Stimulated activated CD4-positive, alpha-beta T cell treated with anti-CD3 and anti-CD28 coated beads, Interleukin-1b, Interleukin-23, amount 100 ng/mL, for 4 hours (primary cell): Measurements from ENCODE around the gene YWHAG.
"Not testable (repeated sequence)": the region's sequence is repeated elsewhere in the genome, so short reads cannot be mapped to it uniquely, and the experiment has no call there.

Experiments used
- DNase-seq, 2 donors: peaks; one replicate each; pipeline ENCODE4 v3.0.0-alpha.2; 2020; ENCODE audit warnings: low read depth in 2 of 2

YWHAG gene

DNA sequence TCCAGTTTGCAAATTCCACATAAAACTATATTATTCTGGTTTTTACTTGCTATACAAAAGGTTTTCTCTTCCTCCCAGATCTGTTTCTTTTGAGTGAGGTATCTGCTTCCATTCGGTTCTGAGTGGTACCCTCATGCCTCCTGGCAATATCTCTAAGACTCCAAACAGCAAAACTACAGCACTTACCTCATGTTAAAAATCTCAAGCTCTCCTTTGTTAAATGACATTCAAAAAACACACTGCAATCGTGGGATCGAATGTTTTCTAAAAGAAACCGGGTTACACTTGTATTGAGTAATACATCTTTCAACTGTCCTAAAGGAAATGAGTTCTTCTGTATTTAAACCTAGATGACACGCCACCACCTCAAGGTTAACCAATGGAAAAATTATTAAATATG is 11.1 kb downstream of the YWHAG start:
- DNase-seq: no peak

DNA sequence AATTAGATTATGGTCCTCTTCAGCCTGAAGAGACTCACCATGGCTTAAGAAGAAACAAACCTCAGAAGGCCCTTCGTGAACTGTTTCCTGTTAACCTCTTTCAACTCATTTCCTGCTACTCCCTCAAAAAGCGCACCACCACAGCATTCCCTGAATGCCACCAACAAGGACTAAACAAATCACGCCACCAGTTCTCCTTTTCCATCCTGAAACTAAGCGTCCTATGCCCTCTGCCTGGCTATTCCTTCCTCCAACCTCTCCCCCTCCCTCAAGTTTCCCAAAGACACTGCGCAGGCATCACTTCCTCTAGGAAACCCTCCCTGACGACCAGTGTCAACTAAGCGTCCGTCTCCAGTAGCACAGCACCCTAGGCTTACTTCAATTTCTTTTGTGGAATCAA is 12.0 kb downstream of the YWHAG start:
- DNase-seq: no peak

DNA sequence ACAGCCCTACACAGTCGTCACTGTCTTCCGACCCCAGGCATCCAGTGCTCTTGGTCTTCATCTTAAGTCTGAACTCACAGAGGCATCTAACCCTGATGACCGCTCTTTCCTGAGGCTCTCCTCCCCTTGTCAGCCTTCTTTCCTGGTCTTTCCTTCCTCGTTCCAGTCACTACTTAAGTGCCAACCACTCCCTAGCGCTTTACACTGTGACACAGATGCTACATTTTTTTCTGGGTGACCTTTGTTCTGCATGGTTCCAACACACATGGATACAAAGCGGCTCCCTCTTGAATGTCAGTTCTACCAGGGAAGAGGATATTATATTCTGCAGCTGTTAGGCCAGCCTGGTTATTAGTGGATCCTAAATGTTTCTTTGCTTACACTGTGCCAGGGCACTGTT is 12.7 kb downstream of the YWHAG start:
- no peak for DNase-seq

DNA sequence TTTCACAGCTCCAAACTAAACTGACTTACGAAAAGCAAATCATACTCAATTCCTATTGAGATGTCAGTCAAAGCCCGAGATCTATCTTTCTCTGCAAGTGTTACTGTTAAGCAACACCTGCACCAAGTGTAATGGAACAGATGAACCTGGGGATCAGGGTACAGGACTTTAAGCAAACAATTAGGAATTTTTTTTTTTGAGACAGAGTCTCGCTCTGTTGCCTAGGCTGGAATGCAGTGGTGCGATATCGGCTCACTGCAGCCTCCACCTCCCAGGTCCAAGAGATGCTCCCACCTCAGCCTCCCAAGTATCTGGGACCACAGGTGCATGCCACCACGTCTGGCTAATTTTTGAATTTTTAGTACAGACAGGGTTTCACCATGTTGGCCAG is 14.9 kb downstream of the YWHAG start:
- DNase-seq: no peak

DNA sequence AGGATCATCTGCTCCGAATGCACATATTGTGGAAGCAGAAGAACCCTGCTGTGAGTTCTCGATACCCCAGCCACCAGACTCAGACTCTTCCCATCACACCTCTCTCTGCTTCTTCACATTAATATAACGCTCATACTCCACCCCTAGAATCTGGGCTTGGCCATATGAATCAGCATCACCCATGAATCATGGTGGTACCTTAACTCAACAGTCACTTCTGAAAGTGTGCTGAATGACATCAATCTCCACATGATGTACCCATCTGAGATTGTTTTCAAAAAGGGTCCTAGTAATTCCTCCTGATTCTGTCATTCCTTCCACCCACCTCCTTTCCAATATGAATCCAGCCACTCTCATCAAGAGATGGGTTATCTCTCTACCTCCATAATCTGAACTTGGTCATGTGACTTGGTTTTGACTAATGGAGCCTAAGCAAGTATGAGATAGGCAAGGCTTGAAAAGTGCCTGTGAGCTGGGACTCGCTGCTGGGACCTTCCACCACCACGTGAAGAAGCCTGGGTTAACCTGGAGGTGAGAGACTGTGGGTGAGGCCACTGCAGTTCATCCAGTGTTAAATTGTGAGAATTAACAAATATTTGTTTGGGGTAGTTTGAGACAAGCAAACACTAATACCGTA is 15.4 kb downstream of the YWHAG start:
- no peak for DNase-seq

DNA sequence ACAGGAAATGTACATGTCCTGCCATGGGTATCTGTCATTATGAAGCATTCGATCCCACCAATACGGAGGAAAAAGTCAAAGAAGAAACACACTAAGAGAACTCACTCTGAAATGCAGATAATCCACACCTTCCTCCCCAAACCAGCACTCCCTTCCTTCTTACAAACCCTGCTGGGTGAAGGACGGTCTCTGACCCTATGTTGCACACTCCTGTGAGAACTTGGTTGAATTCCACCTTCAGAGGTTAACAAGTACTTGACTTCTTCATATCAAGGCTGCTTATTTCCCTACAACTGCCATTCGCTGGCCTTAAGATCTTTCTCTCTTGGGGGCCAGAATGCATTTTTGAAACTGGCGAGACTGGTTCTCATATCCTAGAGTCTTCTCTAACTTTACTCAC is 16.6 kb downstream of the YWHAG start:
- no peak for DNase-seq

DNA sequence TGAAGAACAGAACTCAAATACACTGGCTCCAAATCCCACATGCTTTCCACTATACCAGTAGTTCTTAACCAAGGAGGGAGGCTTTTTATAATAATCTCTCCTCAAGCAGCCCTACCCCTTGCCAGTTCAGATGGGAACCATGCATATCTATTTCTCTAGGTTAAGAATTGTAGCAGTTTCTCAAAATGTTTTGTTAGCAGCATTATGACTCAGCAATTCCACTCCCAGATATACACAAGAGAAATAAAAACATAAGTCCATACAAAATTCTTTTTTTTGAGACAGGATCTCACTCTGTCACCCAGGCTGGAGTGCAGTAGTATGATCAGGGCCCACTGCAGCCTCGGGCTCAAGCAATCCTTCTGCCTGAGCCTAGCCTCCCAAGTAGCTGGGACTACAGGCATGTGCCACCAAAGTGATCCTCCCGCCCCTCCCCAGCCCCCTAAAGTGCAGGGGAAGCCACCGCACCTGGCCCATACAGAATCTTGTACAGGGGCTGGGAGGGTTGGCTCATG is 18.1 kb downstream of the YWHAG start:
- no peak for DNase-seq

DNA sequence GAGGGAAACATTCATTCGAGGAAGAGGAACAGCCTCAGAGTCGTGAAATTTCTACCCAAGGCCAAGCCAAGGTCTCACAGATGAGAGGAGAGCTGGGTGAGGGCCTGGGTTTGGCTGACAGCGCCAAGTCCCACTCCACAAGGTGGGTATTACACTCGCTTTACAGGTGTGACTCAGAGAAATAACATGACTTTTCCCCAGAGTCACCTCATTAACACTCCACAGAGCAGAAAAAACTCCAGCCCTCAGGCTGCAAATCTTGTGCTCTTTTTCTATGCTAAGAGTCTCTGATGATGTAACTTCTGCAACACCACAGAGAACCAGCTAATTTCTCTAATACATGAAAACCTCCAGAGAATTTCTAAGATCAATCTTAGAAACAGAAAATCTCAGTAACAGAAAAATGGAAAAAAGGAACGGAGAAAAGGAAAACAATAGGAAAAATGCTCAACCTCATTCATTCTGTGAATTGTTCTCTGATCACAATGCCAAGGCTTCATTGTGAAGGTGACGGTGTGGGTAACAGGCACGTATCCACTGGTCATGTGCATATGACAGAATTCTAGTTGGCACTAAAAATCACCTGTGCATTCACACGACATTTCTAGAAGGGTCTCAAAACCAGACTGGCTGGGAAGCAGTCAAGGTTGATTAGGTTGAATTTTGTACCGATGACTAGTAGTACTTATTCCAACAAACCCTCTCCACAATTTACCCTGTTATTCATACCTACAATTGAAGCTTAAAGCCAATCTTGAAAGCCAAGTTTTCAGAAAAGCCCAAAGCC is 20.3 kb downstream of the YWHAG start:
- DNase-seq: no peak

DNA sequence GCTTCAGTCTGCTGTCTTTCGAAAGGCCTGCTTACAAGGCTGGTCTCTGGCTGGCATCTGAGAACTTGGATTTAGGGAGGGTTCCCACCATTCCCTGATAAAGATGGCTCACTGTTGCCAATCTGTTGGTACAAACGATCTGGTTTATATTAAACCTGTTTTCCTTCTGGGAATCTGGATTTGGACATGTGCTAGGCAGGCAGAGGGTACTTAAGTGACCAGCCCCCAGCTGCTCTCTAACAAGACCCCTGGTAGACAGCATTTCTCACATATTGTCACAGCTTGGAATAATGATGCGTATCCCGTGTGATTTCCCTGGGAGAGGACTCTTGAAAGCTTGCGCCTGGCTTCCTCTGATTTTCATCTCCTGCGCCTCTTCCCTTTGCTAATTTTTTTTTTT is 21.6 kb downstream of the YWHAG start:
- no peak for DNase-seq

DNA sequence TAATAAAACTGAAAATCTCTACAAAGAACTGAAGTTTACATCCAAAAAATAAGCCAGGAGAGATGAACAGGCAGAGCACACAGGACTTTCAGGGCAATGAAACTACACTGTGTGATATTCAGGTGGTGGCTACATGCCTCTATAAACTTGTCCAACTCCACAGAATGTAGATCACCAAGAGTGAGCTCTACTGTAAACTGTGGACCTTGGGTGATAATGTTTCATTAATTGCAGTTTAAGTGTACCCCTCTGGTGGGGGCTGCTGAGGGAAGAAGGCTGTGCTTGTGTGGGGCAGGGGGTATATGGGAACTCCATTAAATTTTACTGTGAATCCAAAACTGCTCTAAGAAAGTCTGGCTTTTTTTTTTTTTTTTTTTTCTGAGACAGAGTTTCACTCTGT is 22.7 kb downstream of the YWHAG start:
- DNase-seq: no peak

DNA sequence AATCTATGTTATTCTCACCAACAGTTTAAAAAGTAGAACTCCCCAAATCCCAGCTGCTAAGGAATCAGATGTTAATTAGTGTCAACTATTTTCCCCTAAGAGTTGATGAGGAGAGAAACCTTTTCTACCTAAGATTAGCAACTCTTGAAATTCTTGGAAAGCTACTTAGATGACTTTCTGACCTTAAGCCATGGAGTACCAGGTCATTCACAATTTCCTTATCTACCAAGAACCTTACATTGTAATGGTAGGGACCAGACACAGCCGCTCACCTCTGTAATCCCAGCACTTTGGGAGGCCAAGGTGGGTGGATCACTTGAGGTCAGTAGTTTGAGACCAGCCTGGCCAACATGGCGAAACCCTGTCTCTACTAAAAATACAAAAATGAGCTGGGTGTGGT is 23.4 kb downstream of the YWHAG start:
- not testable (repeated sequence) for DNase-seq

DNA sequence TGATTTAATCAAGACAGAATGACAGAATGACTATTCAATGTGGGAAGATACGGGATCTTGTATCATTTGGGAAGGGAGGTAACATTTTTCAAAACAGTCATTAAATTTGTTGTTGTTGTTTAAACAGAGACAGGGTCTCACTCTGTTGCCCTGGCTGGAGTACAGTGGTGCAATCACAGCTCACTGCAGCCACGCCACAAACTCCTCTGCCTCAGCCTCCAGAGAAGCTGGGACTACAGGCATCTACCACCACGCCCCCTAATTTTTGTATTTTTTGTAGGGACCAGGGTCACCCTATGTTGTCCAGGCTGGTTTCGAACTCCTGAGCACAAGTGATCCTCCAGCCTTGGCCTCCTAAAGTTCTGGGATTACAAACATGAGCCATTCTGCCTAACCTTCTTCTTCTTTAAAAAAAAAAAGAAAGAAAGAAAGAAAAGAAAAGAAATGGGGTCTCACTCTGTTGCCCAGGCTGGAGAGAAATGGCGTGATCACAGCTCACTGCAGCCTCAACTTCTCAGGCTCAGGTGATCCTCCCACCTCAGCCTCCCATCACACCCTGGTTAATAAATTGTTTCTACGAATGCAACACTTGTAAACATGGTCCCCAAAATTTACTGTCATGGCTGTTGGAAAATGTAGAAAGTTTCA is 24.3 kb downstream of the YWHAG start:
- no peak for DNase-seq

DNA sequence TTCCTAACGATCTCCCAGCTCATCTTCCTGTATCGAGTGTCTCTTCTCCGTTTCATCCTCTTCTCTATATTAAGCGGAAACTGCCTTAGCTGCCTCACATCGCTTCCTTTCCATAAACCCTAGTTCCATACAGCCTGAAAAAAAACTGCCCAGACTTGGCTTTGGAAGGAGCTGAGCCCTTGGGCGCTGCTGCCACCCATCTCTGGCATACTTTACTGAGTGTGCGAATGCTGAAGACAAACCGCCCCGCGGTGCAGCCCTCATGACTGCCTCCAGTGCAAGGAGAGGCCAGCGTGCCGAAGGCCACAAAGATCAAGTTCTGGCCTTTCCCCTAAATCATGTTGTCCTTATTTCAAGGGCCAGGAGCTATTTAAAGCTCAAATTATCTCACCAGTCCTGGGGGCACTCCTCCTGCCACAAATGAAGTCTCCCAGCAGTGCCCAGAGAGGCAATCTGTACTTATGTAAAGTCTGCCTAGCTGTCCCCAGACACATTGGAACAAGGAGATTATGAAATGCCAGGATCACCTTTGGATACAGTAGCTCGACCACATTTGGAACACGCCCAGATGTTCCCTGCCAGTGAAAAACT is 25.2 kb downstream of the YWHAG start:
- DNase-seq: no peak

DNA sequence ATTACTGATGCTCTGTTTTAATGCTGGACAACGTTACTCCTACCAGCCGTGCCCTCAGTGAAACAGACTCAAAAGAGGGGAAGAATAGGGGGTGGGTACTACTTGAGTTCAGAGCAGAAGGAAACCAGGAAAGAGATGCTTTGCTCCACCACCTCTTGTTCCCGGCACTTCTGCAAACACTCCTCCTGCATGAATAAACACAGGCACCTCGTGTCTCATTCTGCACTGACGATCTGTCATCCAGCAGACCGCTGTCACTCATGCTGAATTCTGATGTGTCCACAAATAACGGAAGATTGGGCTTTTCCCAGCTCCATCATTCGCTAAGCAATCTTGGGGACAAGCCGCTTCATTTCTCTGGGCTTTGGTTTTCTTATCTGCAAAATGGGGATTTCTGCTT is 26.7 kb downstream of the YWHAG start:
- no peak for DNase-seq

DNA sequence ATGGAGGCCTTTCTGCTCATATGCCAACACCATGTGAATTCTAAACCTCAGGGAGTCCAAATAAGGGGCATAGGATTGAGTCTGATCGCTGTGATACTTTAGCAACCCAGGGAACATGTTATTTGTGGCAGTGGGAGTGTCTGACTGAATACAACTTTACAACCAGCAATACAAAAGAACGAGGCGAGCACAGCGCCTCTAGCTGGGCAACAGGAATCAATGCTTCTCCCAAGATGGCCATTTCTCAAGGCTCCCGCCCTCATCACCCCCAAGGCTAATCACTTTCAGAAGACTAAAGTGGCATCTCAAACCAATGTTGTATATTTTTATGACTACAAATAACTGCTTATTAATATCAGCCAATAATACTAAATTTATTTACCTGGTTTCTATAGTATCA is 28.1 kb downstream of the YWHAG start:
- DNase-seq: no peak

DNA sequence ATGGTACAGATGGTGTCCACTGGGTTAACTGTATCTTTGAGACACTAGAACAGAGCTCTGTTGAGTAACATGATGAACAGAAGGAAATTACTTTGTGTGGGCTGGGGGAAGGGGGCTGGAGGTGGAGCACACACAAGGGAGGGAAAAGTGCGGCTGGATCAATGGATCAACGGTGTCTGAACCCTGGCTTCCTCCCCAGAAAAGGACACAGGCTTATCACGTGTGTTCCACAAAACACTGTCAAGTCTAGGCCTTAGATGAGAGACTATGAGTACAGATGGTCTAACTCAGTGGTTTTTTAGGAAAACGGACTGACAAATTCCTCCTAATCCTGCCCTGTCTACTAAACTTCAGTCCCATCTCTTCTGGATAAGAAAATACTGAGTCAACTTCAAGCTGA is 28.5 kb downstream of the YWHAG start:
- no peak for DNase-seq

DNA sequence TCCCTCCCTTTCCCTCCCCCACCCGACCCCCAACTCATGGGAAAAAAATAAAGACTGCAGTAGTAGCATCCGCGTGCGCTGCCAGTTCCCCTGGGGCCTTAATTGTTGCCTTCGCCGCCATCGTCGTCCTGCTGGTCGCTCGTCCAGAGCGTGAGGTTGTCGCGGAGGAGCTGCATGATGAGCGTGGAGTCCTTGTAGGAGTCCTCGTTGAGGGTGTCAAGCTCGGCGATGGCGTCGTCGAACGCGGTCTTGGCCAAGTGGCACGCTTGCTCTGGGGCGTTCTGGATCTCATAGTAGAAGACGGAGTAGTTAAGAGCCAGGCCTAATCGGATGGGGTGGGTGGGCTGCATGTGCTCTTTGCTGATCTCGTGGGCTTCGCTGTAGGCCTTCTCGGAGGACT is 29.3 kb downstream of the YWHAG start:
- no peak for DNase-seq

DNA sequence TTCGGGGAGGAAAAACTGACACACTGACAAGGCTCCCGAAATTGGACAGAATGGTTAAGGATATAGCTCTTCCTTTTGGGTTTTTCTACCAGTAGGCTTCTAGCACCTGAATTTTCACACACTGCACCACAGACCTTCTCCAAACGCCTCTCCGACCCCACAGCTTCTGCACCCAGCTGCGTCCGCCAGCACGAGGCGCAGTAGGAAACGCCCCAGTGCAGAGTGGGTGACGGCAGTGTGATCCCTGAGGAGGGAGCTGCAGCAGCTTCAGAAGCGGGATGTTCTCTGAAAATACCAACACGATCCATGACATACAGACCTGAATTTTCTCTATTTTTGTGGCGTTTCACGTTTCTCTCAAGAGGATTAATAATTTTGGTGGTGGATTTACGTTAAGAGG is 30.4 kb downstream of the YWHAG start:
- DNase-seq: no peak

DNA sequence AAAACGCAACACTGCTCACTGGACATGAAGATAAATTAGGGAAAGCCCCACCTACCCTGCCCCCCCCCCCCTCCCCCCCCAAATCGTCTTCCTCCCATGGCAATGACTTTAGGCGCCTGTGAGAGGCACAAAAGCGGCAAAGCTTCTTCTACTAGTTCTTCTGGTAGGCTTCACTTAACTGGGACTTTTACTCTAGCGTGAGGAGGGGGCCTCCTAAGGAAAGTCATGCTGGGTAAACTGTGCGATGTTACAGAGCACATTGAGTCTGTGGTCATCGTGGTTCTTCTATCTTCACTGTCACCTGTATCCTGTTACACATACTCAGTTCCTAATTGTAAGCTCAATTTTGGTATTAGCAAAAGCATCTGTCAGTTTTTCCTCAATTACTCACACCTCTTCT is 31.2 kb downstream of the YWHAG start:
- no peak for DNase-seq

DNA sequence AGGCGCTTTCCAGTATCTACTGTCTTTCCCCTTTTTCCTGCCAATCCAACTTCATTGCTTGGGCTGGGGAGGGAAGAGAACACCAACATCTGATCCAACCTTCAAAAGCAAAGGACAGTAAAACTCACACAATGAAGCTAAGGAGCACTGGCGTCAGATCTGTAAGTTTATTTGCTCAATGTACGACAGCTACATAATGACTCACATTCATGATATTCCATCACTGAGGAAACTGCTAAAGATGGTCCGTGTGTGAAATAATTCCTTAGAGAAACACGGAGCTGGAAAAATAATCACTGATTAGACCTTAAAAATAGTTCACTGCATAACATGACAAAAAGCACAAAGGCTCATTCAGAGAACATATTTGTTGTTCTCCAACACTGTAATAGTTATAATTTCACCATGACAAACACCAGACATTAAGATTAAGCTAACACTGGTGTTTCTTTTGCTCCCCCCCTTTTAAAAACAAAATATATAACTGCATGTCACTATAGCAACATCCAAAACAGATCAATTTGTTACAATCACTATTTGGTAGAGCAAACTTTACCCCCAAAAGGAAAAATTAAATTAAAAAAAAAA is 32.1 kb downstream of the YWHAG start:
- no peak for DNase-seq

DNA sequence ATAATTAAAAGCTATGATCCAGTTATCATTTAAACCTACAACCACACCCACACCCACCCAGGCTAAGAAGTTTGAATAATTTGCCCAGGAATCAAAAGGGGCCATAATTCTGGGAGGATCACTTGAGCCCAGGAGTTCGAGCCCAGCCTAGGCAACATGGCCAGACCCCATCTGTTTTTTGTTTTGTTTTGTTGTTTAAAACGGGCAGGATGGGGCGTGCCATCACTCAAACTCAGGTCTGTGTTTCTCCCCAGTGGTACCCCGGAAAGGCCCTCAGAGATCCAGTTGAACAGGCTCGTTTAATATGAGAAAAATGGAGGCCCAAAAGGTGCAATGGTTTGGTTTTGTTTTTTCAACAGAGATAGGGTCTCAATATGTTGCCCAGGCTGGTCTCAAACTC is 33.0 kb downstream of the YWHAG start:
- DNase-seq: no peak

DNA sequence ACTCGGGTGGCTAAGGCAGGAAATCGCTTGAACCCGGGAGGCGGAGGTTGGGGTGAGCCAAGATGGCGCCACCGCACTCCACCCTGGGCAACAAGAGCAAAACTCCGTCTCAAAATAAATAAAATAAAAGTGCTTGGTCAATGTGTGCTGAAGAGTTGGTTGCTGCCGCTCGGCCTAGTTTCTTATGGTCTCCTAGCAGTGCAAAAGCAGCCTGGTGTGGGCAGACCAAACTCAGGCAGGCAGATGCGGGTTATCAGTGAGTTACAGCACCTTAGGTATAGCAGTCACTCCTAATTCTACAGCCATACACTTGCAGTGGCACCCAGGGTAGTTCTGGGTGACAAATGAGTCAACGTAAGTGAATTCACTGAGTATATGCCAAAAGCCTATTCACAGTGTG is 33.7 kb downstream of the YWHAG start:
- no peak for DNase-seq
